Activated CD4-positive, alpha-beta T cell treated with anti-CD3 and anti-CD28 coated beads for 24 hours (primary cell): ENCODE data around the gene PRRC1.

Experiments used
- DNase-seq, 2 donors: peaks; one replicate each; pipeline ENCODE4 v3.0.0-alpha.2; 2020; ENCODE audit warnings: low read depth in 2 of 2

PRRC1 gene

GRCh38 chr5:127580731-127581130, 63.3 kb downstream of the PRRC1 start:
- DNase-seq, result no peak

GRCh38 chr5:127581450-127581849, 64.0 kb downstream of the PRRC1 start:
- no peak for DNase-seq

- DNase-seq, result no peak
Observed at GRCh38 chr5:127582773-127583370, 65.4 kb downstream of the PRRC1 start.

- no peak for DNase-seq
Observed at GRCh38 chr5:127583866-127584265, 66.4 kb downstream of the PRRC1 start.

- no peak for DNase-seq
Observed at GRCh38 chr5:127585661-127586060, 68.2 kb downstream of the PRRC1 start.

- DNase-seq, result no peak
Observed at GRCh38 chr5:127586066-127586770, 68.8 kb downstream of the PRRC1 start.

- no peak for DNase-seq
Observed at GRCh38 chr5:127586811-127587210, 69.4 kb downstream of the PRRC1 start.

GRCh38 chr5:127587246-127587917, 69.9 kb downstream of the PRRC1 start:
- DNase-seq, result no peak

- DNase-seq, result no peak
Observed at GRCh38 chr5:127588368-127588767, 70.9 kb downstream of the PRRC1 start.

GRCh38 chr5:127589309-127590030, 72.0 kb downstream of the PRRC1 start:
- DNase-seq, result no peak

- no peak for DNase-seq
Observed at GRCh38 chr5:127590156-127590722, 72.8 kb downstream of the PRRC1 start.

GRCh38 chr5:127595484-127596368, 78.3 kb downstream of the PRRC1 start:
- DNase-seq, result no peak

GRCh38 chr5:127596501-127596900, 79.1 kb downstream of the PRRC1 start:
- no peak for DNase-seq

- DNase-seq, result no peak
Observed at GRCh38 chr5:127599320-127599719, 81.9 kb downstream of the PRRC1 start.

GRCh38 chr5:127599847-127600246, 82.4 kb downstream of the PRRC1 start:
- DNase-seq, result no peak

GRCh38 chr5:127601111-127601510, 83.7 kb downstream of the PRRC1 start:
- no peak for DNase-seq

GRCh38 chr5:127601601-127602000, 84.2 kb downstream of the PRRC1 start:
- DNase-seq, result no peak

GRCh38 chr5:127602481-127602880, 85.0 kb downstream of the PRRC1 start:
- DNase-seq, result no peak

- no peak for DNase-seq
Observed at GRCh38 chr5:127602896-127603844, 85.7 kb downstream of the PRRC1 start.
